ENCODE measurements around the gene TACC2. TPM values are rescaled to one million over a fixed set of nuclear protein-coding genes. Genes with fewer than 3 reads are reported as not detected.
"Not testable (repeated sequence)": the region's sequence is repeated elsewhere in the genome, so short reads cannot be mapped to it uniquely, and the experiment has no call there.

The TACC2 gene
- polyA plus RNA-seq, 1 donor from 2014 or later, result not detected

- Mint-ChIP-seq H3K4me3 (no peak overlapping the region), H3K4me1 (no peaks in the 10 kb centered on the region), H3K27me3 (peaks cover 3% of the 10 kb centered on the region), H3K27ac (no peak overlapping the region), H3K9me3 (peaks cover 0 to 2% (median 0%) of the 10 kb centered on the region in 3 donors), H3K36me3 (no peaks in the 10 kb centered on the region)
Observed at GRCh38 chr10:122098924-122099323, 110.0 kb downstream of the TACC2 start.

DNA sequence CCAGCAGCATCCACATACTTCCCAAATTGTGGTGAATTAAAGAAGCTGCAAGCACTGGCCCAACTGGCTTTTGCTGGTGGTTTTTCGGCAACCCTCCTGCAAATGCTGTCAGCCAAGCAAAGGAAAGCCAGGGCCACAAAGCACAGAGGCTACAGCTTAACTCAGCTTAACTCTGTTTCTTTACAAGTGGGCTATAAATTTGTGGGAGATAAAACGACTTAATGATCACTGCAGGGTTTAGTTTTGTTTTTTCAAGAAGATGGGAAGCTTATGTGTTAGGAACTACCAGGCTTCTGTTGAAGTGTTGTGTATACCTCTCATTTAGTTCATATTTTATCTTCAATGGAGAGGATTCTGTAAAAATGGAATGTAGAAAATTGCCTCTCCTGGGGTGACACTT, 110.6 kb downstream of the TACC2 start:
- H3K27me3 Mint-ChIP-seq, result peaks cover 3% of the 10 kb centered on the region
- H3K4me3 Mint-ChIP-seq, result no peak overlapping the region
- no peak overlapping the region for H3K27ac Mint-ChIP-seq

GRCh38 chr10:122102146-122102868, 113.3 kb downstream of the TACC2 start:
- H3K27me3 Mint-ChIP-seq, result peaks cover 8% of the 10 kb centered on the region
- H3K4me3 Mint-ChIP-seq, result no peak overlapping the region
- H3K4me1 Mint-ChIP-seq, result no peaks in the 10 kb centered on the region
- no peaks in the 10 kb centered on the region for H3K36me3 Mint-ChIP-seq
- H3K27ac Mint-ChIP-seq, result no peak overlapping the region
- H3K9me3 Mint-ChIP-seq, result peaks cover 0 to 3% (median 0%) of the 10 kb centered on the region in 3 donors

More for the DNA sequence above, 110.6 kb downstream of the TACC2 start:
- Mint-ChIP-seq H3K36me3 (no peaks in the 10 kb centered on the region), H3K9me3 (peaks cover 0 to 2% (median 0%) of the 10 kb centered on the region in 3 donors), H3K4me1 (no peaks in the 10 kb centered on the region)

- Mint-ChIP-seq H3K27ac (no peak overlapping the region), H3K27me3 (peaks cover 8% of the 10 kb centered on the region), H3K4me1 (no peaks in the 10 kb centered on the region), H3K36me3 (no peaks in the 10 kb centered on the region), H3K9me3 (peaks cover 0 to 3% (median 0%) of the 10 kb centered on the region in 3 donors), H3K4me3 (no peak overlapping the region)
Observed at GRCh38 chr10:122102869-122103525, 114.0 kb downstream of the TACC2 start.

DNA sequence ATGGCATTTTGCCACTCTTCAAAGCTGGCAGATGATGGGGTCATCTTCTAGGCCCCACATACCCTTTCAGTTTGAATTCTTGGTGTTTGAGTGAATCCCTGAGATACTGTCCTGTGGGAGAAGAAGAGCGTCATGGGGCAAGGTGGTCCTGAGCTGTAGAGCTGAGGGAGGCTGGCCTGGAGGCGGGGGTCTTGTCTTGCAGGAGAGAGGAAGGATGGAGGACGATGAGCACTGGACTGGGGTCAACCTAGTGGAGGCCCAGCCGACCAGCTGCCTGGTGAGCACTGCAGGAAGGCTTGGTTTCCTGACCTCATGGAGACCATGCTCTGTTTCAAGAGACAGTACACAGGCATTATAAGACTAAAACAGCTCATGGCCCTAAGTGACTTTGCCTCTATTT, 114.6 kb downstream of the TACC2 start:
- Mint-ChIP-seq H3K27ac (no peak overlapping the region), H3K4me1 (no peaks in the 10 kb centered on the region), H3K27me3 (peaks cover 8% of the 10 kb centered on the region), H3K4me3 (no peak overlapping the region), H3K36me3 (no peaks in the 10 kb centered on the region), H3K9me3 (peaks cover 0 to 3% (median 0%) of the 10 kb centered on the region in 3 donors)

DNA sequence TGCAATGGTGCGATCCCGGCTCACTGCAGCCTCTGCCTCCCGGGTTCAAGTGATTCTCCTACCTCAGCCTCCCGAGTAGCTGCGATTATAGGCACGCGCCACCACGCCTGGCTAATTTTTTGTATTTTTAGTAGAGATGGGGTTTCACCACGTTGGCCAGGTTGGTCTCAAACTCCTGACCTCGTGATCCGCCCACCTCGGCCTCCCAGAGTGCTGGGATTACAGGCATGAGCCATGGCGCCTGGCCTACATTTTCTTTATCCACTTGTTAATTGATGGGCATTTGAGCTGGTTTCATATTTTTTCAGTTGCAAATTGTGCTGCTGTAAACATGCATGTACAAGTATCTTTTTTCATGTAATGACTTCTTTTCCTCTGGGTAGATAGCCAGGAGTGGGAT, 119.8 kb downstream of the TACC2 start:
- H3K27ac Mint-ChIP-seq, H3K9me3 Mint-ChIP-seq, H3K4me1 Mint-ChIP-seq: not testable (repeated sequence)

GRCh38 chr10:122112021-122112616, 123.2 kb downstream of the TACC2 start:
- H3K9me3 Mint-ChIP-seq, result peaks cover 0 to 3% (median 2%) of the 10 kb centered on the region in 3 donors
- no peak overlapping the region for H3K4me3 Mint-ChIP-seq
- H3K27me3 Mint-ChIP-seq, result peaks cover 38% of the 10 kb centered on the region
- no peak overlapping the region for H3K27ac Mint-ChIP-seq
- no peaks in the 10 kb centered on the region for H3K36me3 Mint-ChIP-seq
- H3K4me1 Mint-ChIP-seq, result peaks cover 0 to 3% (median 0%) of the 10 kb centered on the region in 3 donors

More for the DNA sequence above, 119.8 kb downstream of the TACC2 start:
- not testable (repeated sequence) for H3K36me3 Mint-ChIP-seq
- Mint-ChIP-seq H3K4me3 (peak overlapping the region in 1 of 4 donors; percentile 60), H3K27me3 (peaks cover 19% of the 10 kb centered on the region)

GRCh38 chr10:122112625-122113160, 123.7 kb downstream of the TACC2 start:
- peaks cover 38% of the 10 kb centered on the region for H3K27me3 Mint-ChIP-seq

GRCh38 chr10:122113161-122113944, 124.4 kb downstream of the TACC2 start:
- peaks cover 38% of the 10 kb centered on the region for H3K27me3 Mint-ChIP-seq

More at GRCh38 chr10:122112625-122113160, 123.7 kb downstream of the TACC2 start:
- Mint-ChIP-seq H3K36me3 (no peaks in the 10 kb centered on the region), H3K27ac (no peak overlapping the region), H3K4me3 (no peak overlapping the region), H3K9me3 (peaks cover 0 to 3% (median 2%) of the 10 kb centered on the region in 3 donors), H3K4me1 (peaks cover 0 to 3% (median 0%) of the 10 kb centered on the region in 3 donors)

GRCh38 chr10:122113945-122114747, 125.2 kb downstream of the TACC2 start:
- Mint-ChIP-seq H3K4me3 (peak overlapping the region in 2 of 4 donors; percentile 17 to 39), H3K9me3 (peaks cover 0 to 3% (median 2%) of the 10 kb centered on the region in 3 donors), H3K4me1 (peaks cover 0 to 3% (median 0%) of the 10 kb centered on the region in 3 donors), H3K27me3 (peaks cover 38% of the 10 kb centered on the region), H3K27ac (no peak overlapping the region), H3K36me3 (no peaks in the 10 kb centered on the region)

More at GRCh38 chr10:122113161-122113944, 124.4 kb downstream of the TACC2 start:
- Mint-ChIP-seq H3K27ac (no peak overlapping the region), H3K9me3 (peaks cover 0 to 3% (median 2%) of the 10 kb centered on the region in 3 donors), H3K4me1 (peaks cover 0 to 3% (median 0%) of the 10 kb centered on the region in 3 donors), H3K4me3 (peak overlapping the region in 1 of 4 donors; percentile 17), H3K36me3 (no peaks in the 10 kb centered on the region)

- peaks cover 37% of the 10 kb centered on the region for H3K27me3 Mint-ChIP-seq
- H3K4me3 Mint-ChIP-seq, result no peak overlapping the region
- no peak overlapping the region for H3K27ac Mint-ChIP-seq
- H3K9me3 Mint-ChIP-seq, result peaks cover 0 to 2% (median 2%) of the 10 kb centered on the region in 3 donors
- H3K4me1 Mint-ChIP-seq, result peaks cover 0 to 3% (median 0%) of the 10 kb centered on the region in 3 donors
- no peaks in the 10 kb centered on the region for H3K36me3 Mint-ChIP-seq
Observed at GRCh38 chr10:122115874-122116273, 126.9 kb downstream of the TACC2 start.

DNA sequence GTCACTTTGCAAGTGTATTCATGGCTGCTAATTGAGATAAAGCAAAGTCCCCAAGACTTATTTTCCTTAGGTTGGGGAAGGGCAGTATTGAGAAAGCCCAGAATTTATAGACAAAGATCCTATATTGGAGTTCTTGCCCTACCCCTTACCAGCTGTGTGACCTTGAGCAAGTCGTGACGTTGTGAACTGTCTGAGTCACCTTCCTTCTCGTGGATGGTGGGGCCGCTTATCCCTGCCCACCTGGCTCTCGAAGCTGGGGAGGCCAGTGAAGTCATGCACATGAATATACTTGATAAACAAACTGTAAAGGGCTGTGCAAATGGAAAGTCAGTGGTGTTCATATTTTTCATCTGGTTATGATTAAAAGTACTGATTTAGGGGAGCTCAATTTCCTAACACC, 127.4 kb downstream of the TACC2 start:
- Mint-ChIP-seq H3K4me1 (peaks cover 0 to 3% (median 0%) of the 10 kb centered on the region in 3 donors), H3K4me3 (no peak overlapping the region), H3K9me3 (peaks cover 0 to 2% (median 0%) of the 10 kb centered on the region in 3 donors), H3K36me3 (no peaks in the 10 kb centered on the region), H3K27me3 (peaks cover 34% of the 10 kb centered on the region), H3K27ac (no peak overlapping the region)

GRCh38 chr10:122117475-122117874, 128.5 kb downstream of the TACC2 start:
- Mint-ChIP-seq H3K4me1 (peaks cover 0 to 2% (median 0%) of the 10 kb centered on the region in 3 donors), H3K27ac (no peak overlapping the region), H3K27me3 (peaks cover 24% of the 10 kb centered on the region), H3K9me3 (no peaks in the 10 kb centered on the region), H3K4me3 (no peak overlapping the region), H3K36me3 (no peaks in the 10 kb centered on the region)

Data from IgD-negative memory B cell (primary cell).